MM.1S (cell line): ENCODE data around the gene EIF3L.
"Not testable (repeated sequence)": the region's sequence is repeated elsewhere in the genome, so short reads cannot be mapped to it uniquely, and the experiment has no call there.

Experiments
- DNase-seq: peaks from one replicate; pipeline ENCODE4 v3.0.0-alpha.2; 2015
- H2AFZ ChIP-seq: fragments of 300-600 bp; sonication (generic); 2 replicates; pipeline ENCODE4 v1.6.0; 2016; ENCODE audit warnings: antibody characterized with exemption, low read length
- H3F3A ChIP-seq: fragments of 300-600 bp; sonication (generic); 2 replicates; pipeline ENCODE4 v1.6.1; 2016; ENCODE audit warnings: mild to moderate bottlenecking, antibody characterized with exemption, low read length, moderate library complexity, mixed read lengths; ENCODE audit not compliant: insufficient read depth
- H3K27ac ChIP-seq: fragments of 300-600 bp; sonication (generic); 2 replicates; pipeline ENCODE4 v1.5.1; 2016; ENCODE audit warnings: mild to moderate bottlenecking, low read length
- H3K27me3 ChIP-seq: fragments of 300-600 bp; sonication (generic); replicated peaks from 2 replicates; pipeline ENCODE4 v1.6.0; 2016; ENCODE audit warnings: low read length; ENCODE audit not compliant: insufficient read depth
- H3K36me3 ChIP-seq: fragments of 300-600 bp; sonication (generic); replicated peaks from 2 replicates; pipeline ENCODE4 v1.6.1; 2016; ENCODE audit warnings: mild to moderate bottlenecking, low read length, mixed read lengths; ENCODE audit not compliant: insufficient read depth
- H3K4me1 ChIP-seq: fragments of 300-600 bp; sonication (generic); 2 replicates; pipeline ENCODE4 v1.6.1; 2016; ENCODE audit warnings: low read length, mixed read lengths
- H3K4me2 ChIP-seq: fragments of 300-600 bp; sonication (generic); 2 replicates; pipeline ENCODE4 v1.6.0; 2016; ENCODE audit warnings: low read depth, low read length
- H3K4me3 ChIP-seq: fragments of 300-600 bp; sonication (generic); 2 replicates; pipeline ENCODE4 v1.5.1; 2016; ENCODE audit warnings: low read length, mixed read lengths
- H3K79me2 ChIP-seq: fragments of 300-600 bp; sonication (generic); 2 replicates; pipeline ENCODE4 v1.6.1; 2016; ENCODE audit warnings: mixed run types, low read length, mixed read lengths
- H3K9ac ChIP-seq: fragments of 300-600 bp; sonication (generic); 2 replicates; pipeline ENCODE4 v1.6.1; 2016; ENCODE audit warnings: low read length, mixed read lengths
- H3K9me2 ChIP-seq: fragments of 300-600 bp; sonication (generic); replicated peaks from 2 replicates; pipeline ENCODE4 v1.6.1; 2016; ENCODE audit warnings: mild to moderate bottlenecking, low read length, mixed read lengths; ENCODE audit not compliant: insufficient read depth
- H3K9me3 ChIP-seq: fragments of 300-600 bp; sonication (generic); replicated peaks from 2 replicates; pipeline ENCODE4 v1.6.1; 2016; ENCODE audit warnings: mild to moderate bottlenecking, low read length, mixed read lengths; ENCODE audit not compliant: insufficient read depth
- H4K20me1 ChIP-seq: fragments of 300-600 bp; sonication (generic); 2 replicates; pipeline ENCODE4 v1.6.1; 2016; ENCODE audit warnings: mild to moderate bottlenecking, low read length, moderate library complexity, mixed read lengths; ENCODE audit not compliant: insufficient read depth
- EZH2 ChIP-seq: fragments of 300-600 bp; sonication (generic); optimal IDR thresholded peaks from 2 replicates; pipeline ENCODE3; 2017; ENCODE audit warnings: low read depth, mild to moderate bottlenecking, antibody characterized with exemption, low read length, mixed read lengths
- EZH2phosphoT487 ChIP-seq: fragments of 300-600 bp; sonication (generic); IDR thresholded peaks from 2 replicates; pipeline ENCODE4 v1.6.1; 2018; ENCODE audit warnings: antibody characterized with exemption, low read length
- TF ChIP-seq, protein P1 (sequence below): fragments of 300-600 bp; sonication (generic); IDR thresholded peaks from 2 replicates; pipeline ENCODE4 v1.5.1; 2016; ENCODE audit warnings: antibody characterized with exemption, low read length, mixed read lengths

Gene EIF3L

DNA sequence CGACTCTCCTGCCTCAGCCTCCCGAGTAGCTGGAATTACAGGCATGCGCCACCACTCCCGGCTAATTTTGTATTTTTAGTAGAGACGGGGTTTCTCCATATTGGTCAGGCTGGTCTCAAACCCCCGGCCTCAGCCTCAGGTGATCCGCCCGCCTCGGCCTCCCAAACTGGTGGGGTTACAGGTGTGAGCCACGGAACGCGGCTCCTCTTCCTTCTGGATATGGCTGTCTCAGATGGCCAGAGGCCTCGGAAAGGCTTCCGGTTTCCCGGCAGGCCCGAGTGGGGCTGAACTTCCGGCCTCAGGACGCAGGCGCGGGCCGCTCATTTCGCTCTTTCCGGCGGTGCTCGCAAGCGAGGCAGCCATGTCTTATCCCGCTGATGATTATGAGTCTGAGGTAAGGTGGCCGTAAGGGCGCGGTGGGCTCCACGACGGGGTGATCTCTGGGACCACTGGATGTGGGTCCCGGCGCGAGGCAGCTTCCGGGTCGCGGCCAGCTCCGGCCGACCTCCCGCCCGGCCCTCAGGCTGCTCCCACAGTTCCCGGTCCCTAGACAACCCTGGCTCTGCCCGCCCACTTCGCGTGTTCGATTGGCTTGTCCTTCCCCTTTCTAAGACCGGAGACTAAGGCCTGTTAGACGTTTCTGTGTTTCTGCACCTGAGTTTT is at the start of gene EIF3L:
EIF3L (plus strand) TSS at position 331 of the 663 bp plus-strand sequence; CDS start at position 362, 31 bp downstream.
- no peaks in the 10 kb centered on the region for H4K20me1 ChIP-seq
- no peaks in the 10 kb centered on the region for H3K9me2 ChIP-seq
- peaks cover 8% of the 10 kb centered on the region; the same call in 1 of the 2 replicates for H3K36me3 ChIP-seq
- H3K27ac ChIP-seq, result peak within 1 kb of the TSS; percentile 60
- 0 out of 2 replicates have a peak, but pooled peaks cover 4% of the 10 kb centered on the region for H3K4me1 ChIP-seq
- DNase-seq, result peak; percentile 90
- peak within 1 kb of the TSS; percentile 100 for H3K4me2 ChIP-seq
- H3F3A ChIP-seq, result peaks cover 9% of the 10 kb centered on the region; the same call in 1 of the 2 replicates
- peak within 1 kb of the TSS; percentile 88 for H3K4me3 ChIP-seq
- TF ChIP-seq, protein P1, sequence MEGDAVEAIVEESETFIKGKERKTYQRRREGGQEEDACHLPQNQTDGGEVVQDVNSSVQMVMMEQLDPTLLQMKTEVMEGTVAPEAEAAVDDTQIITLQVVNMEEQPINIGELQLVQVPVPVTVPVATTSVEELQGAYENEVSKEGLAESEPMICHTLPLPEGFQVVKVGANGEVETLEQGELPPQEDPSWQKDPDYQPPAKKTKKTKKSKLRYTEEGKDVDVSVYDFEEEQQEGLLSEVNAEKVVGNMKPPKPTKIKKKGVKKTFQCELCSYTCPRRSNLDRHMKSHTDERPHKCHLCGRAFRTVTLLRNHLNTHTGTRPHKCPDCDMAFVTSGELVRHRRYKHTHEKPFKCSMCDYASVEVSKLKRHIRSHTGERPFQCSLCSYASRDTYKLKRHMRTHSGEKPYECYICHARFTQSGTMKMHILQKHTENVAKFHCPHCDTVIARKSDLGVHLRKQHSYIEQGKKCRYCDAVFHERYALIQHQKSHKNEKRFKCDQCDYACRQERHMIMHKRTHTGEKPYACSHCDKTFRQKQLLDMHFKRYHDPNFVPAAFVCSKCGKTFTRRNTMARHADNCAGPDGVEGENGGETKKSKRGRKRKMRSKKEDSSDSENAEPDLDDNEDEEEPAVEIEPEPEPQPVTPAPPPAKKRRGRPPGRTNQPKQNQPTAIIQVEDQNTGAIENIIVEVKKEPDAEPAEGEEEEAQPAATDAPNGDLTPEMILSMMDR, result no peak
- TF ChIP-seq EZH2, result no peak
- TF ChIP-seq EZH2phosphoT487, result no peak
- H3K9ac ChIP-seq, result peak within 1 kb of the TSS; percentile 87
- peak within 1 kb of the TSS; percentile 87 for H2AFZ ChIP-seq
- H3K79me2 ChIP-seq, result peaks cover 55% of the 10 kb centered on the region
- H3K9me3 ChIP-seq, result no peaks in the 10 kb centered on the region
- H3K27me3 ChIP-seq, result no peaks in the 10 kb centered on the region

DNA sequence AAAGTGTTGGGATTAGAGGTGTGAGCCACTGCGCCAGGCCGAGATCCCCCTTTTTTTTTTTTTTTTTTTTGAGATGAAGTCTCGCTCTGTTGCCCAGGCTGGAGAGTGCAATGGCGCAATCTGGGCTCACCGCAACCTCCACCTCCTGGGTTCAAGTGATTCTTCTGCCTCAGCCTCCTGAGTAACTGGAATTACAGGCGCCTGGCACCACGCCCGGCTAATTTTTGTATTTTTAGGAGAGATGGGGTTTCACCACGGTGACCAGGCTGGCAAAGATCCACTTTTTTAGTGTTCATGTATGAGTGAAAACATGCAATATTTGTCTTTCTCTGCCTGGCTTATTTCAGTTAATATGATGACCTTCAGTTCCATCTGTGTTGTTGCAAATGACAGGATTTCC is 49.2 kb upstream of the EIF3L start:
- H3K4me2 ChIP-seq, H3K36me3 ChIP-seq, H4K20me1 ChIP-seq, H3K27ac ChIP-seq, H3K9ac ChIP-seq, H3F3A ChIP-seq, DNase-seq, H3K4me3 ChIP-seq, H2AFZ ChIP-seq, H3K9me3 ChIP-seq, H3K79me2 ChIP-seq, H3K9me2 ChIP-seq, H3K4me1 ChIP-seq: not testable (repeated sequence)
- H3K27me3 ChIP-seq, result peaks cover 41% of the 10 kb centered on the region

DNA sequence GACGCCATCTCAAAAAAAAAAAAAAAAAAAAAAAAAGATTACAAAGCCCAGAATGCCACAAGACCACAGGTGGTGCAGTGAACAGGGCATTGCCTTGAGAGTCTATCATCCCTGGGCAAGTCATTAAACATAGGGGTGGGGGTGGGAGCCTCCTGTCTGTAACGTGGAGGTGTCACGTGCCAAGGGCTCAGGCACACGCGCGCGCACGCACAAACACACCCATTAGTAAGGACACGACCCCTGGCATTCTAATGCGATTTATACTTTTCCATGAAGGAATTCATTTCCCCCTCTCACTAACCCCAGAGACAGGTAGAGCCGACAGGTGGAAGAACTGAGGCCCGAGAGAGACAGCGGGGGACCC is 47.3 kb upstream of the EIF3L start:
- Histone ChIP-seq H4K20me1 (no peaks in the 10 kb centered on the region), H3K4me1 (no peaks in the 10 kb centered on the region), H3K36me3 (no peaks in the 10 kb centered on the region), H3K27ac (no peak overlapping the region), H2AFZ (no peak overlapping the region), H3K79me2 (no peaks in the 10 kb centered on the region), H3K4me2 (peak overlapping the region; percentile 56; the same call in 1 of the 2 replicates), H3K9me3 (no peaks in the 10 kb centered on the region), H3F3A (0 out of 2 replicates have a peak, but pooled peaks cover under 1% of the 10 kb centered on the region), H3K4me3 (peak overlapping the region; percentile 28; the same call in 1 of the 2 replicates), H3K9me2 (no peaks in the 10 kb centered on the region), H3K9ac (no peak overlapping the region), H3K27me3 (peaks cover 61% of the 10 kb centered on the region)
- TF ChIP-seq EZH2, result no peak
- no peak for TF ChIP-seq EZH2phosphoT487
- TF ChIP-seq, protein P1, result no peak
- DNase-seq, result no peak
